ENCODE measurements around the gene CDH22.

CDH22 gene

DNA sequence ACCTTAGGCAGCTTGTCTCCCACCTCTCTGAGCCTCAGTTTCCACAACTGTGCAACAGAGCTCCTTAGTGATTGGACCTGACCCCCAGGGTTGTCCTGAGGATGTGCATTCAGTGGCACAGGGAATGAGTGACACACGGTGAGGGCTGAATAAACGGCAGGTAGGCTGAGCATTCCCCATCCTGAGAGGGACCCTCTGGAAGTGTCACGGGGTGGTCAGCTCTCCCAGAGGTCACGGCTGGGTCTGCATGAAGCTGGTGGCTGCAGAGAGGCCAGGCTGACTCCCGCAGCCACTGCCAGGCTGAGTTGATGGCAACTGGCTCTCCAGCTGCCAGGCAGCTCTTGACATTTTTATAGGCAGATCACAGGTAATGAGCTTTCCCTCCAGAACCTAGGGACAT, 147.6 kb downstream of the CDH22 start:
- no peak for ATAC-seq

DNA sequence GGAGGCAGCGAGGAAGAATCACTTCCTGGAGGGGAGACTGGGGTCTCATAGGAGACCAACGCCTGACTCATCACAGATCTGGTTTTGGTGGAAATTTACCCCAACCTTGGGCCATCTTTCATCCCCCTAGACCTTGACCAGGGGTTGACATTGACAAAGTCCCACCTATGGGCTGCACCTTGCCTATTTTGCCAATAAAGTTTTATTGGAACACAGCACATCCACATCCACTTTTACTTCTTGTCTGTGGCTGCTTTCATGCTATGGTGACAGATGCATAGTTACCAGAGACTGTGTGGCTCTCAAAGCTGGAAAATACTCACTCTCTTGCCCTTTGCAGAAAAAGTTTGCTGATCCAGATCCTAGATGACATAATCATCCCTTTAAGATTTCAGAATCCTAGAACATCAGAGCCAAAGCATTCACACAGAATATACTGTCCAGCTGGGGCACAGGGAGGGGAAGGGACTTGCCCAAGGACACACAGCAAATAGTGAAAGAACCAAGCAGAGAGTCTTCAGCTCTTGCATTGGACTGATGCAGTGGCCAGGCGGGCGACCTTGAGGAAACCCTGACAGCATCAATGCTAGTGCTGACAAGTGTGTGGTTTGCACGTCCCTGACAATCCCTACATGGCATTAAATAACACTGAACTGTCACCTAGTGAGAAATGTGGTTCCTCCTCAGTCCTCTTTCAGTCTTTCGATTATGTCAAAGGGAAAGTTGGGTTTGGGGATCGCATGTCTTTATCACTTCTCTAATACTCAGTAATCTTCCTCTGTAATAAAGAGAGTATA, 149.0 kb downstream of the CDH22 start:
- no peak for ATAC-seq

DNA sequence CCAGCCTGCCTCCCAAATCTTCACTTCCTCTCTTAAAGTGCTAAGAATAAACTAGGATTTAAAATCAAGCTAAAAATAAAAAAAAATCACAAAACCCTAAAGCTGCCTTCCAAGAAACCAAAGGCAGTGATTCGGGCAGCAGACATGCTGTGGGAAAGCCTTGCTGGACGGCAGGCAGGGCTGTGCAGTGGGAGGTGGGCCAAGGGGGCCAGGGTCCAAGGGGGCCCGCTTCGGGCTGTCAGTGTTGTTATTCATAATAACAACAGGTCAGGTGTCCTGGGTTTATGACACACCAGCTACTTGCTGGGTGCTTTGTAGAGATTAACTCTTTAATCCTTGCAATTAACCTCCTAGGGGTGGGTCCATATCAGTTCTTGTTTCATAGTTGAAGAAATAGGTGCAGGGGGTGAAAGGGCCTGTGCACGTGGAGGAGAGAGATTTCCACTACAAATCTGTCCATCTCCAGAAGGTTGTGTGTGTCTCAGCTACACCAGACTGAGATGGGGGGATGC, 149.8 kb downstream of the CDH22 start:
- ATAC-seq: no peak

DNA sequence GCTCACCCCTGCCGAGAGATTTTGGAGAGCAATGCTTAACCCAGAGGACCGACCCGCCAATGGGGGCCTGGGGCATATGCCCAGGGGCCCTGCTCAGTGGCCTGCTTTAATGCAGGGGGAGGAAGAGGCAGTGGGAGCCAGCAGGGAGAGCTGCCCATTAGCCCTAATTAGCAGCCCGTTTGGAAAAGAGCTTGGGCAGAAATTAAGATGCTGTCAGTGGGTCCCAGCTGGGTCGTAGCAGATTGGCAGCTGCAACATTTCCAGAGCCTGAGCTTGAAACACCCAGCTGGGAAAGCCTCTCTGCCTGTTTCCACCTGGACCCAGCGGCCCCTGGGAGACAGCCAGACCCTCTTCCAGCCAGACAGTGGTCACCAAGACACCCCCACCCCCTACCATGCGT, 150.7 kb downstream of the CDH22 start:
- ATAC-seq: no peak

DNA sequence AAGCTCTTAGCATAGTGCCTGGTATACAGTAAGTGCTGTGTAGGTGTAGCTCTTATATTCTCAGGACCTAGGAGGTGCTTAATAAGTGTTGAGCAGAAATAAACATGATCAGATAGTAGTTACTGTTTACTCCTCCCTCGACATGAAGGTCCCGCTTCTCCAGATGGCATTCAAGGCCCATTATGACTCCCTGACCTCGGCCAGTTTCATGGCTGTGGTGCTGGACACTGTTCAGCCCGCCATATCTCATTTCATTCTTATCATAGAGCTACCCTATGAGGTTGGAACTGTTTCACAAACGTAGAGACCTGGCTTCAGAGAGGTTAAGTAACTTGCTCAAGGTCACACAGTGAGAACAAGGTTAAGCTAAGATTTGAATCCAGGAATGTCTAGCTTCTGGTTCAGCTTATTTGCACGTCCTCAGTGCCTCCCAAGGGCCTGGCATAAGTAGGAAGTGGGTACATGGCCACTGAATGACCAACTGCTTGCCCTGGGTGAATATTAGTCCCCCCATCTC, 151.2 kb downstream of the CDH22 start:
- ATAC-seq: no peak

DNA sequence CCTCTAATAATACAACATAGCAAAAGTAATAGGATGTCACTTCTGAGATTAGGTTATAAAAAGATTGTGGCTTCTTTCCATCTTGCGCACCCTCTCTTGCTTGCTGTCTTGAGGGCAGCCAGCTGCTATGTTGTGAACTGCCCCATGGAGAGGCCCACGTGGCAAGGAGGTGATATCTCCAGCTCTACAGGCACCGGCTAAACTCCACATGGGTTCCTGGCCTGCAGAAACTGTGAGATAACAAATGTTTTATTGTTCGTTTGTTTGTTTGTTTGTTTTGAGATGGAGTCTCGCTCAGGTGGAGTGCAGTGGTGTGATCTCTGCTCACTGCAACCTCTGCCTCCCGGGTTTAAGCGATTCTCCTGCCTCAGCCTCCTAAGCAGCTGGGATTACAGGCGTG, 152.2 kb downstream of the CDH22 start:
- ATAC-seq: no peak

DNA sequence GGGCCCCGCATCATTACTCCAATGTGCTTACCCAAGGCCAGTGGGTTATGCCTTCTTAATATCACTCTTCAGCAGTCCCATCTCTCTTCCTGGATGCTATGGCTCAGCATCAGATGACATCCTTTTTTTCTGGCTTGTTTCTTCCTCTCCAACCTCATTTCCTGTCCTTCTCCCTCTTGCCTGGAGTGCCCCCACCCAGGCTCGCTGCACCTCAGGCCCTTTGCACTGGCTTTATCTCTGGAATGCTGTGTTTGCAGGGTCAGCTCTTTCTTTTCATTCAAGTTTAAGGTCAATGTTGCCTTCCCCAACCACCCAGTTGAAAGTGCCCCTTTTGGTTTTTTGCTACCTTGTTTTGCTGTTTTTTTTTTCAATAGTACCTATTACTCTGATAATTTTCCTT, 153.5 kb downstream of the CDH22 start:
- no peak for ATAC-seq

DNA sequence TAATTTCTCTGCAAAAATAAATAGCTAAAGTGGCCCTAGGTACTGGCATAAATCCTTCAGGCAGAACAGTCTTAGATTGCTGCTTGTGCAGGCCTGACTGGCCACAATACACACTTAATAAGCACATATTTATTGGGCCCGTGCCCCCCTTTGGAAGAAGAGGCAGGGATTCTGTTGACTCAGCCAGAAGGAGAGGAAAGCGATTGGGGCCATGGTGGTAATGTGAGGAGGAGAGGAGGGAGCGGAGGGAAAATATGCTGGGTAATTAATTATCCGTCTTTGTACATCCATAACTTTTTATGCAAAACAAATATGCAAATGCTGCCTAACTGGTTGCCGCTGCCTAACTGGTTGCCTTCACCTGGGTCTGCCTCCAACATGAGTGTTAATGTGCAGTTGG, 154.0 kb downstream of the CDH22 start:
- ATAC-seq: no peak

DNA sequence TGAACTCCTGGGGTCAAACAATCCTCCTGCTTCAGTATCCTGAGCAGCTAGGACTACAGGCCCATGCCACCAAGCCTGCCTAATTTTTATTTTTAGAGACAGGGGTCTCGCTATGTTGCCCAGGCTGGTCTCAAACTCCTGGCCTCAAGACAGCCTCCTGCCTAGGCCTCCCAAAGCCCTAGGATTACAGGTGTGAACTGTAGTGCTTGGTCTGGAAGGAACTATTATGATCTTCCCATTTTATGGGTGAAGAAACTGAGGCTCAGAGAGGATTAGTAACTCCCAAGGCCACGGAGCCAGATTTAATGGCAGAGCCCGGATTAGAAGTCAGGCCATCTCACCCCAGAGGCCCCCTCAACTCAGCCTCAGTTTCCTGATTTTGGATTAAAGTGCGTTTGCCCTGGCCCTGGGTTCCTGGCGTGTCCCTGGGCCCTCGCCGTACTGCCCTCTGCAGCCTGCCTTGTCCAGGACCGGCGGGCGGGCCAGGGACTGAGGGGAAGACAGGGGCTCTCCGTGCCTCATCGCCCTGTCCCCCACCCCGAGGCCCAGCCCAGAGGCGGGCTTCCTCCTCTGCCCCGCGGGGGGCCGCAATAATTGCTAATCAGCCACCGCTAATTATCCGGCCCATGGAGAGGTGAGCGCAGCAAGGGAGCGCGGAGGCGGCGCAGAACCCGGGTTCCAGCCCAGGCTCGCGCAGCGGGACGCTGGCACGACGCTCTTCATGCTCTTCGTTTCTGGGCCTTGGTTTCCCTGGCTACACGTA, 155.3 kb downstream of the CDH22 start:
- no peak for ATAC-seq

DNA sequence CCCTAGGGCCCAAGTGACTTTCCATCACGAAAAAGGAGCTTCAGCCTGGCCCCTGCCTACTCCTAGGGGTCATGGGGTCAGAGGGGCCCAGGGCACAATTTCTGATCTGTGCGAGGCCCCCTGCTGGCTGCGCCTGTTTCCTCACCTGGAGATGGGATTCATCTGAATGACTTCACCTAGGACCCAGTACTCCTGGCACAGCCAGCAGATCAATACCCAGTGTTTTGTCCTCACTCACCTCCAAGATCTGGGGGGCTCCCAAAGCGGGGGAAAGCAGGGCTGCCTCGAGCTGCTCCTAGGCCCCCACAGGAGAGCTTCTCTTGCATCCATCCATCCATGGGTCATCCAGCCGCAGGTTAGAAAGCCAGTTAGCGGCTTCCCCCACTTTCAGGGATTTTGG, 156.4 kb downstream of the CDH22 start:
- ATAC-seq: no peak

DNA sequence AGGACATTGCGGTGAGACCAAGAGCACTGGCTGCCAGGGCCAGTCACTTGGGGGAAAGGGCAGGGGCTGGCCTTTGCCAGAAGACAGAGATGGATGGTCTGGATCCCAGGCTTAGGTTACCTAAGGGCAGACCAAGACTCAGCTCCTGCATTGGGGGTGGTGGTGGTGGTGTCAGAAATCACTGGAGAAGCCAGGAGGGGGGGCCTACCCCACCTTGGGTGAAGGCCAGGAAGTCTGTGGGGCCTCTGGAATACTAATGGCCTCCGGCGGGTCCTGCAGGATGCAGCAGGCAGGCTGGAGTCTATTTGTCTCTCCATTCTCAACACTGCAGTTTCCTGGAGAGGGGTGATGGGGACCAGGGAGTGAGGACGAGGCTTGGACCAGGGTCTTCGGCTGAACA, 157.4 kb downstream of the CDH22 start:
- ATAC-seq: no peak

DNA sequence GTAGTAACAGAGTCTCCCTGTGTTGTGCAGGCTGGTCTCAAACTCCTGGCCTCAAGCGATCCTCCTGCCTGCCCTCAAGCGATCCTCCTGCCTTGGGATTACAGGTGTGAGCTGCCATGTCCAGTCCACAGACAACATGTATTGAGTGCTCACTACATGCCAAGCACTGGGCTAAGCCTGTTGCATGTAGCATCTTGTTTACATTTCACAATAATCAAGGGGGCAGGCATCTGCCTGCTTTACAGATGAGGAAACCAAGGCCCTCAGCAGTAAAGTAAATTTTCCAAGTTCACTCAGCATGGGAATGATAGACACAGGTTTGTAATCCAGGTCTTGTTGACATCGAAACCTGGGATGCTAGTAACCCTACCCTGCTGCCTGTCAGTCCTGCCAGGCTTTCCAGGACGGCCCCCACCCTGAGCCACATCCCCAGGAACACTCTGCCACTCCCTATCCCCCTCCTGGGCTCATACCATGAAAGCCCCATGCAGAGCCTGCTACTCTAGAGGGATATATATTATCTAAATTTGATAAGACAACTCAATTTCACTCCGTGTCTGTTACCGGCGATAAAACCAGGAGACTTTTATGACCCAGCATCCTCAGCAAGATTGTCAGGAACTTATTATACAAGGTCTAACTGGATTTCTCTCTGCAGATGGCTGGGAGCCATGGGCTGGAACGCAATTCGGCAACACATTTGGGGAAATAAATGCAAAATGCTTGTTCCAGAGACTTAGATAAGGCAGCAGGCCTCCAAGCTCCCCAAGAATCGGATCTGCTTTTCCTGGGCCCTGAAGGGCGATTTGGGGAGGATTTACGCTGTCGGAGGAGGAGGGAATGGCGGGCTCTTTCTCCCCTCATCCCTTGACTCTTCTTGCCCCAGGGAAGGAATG, 159.7 kb downstream of the CDH22 start:
- ATAC-seq: no peak

DNA sequence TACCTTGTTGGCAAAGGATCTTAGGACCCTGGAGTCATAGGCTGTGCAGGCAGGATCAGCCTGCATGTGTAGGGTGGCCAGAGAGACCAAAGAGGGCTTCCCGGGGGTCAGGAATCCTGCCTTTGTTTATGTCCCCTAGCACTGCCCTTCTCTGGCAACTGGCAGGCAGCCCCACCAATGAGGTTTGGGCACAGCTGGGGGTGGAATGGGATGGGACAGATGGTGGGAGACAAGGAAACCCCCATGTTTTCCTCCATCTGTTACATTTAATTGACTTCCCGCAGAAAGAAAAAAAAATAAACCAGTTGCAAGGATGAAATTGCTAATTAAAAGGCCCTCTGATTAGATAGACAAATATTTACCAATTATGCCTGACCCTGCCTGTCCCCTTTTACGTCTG, 162.6 kb downstream of the CDH22 start:
- ATAC-seq: no peak

DNA sequence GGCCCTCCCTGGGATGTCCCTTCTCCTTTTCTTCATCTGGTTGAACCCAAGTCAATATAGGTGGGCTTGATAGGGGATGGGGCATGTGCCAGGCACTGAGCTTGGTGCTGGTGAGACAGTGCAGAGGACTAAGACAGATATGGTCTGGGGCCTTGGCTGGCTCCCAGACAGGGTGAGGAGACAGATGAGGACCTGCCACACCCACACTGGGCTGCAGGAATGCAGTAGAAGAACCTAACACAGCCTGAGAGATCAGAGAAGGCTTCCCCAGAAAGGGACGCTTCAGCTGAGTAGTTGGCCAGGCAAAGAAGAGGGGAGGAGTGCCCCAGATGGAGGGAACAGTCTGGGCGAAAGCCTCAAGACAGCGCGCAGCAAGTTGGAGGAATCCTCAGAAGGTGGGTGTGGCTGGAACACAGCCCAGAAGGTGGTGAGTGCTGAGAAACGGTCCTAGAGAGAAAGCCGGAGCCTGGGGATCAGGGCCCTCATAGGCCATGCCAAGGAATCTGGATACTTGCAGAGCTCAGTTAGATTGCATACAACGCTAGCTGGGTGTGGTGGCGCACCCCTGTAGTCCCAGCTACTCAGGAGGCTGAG, 163.8 kb downstream of the CDH22 start:
- no peak for ATAC-seq

DNA sequence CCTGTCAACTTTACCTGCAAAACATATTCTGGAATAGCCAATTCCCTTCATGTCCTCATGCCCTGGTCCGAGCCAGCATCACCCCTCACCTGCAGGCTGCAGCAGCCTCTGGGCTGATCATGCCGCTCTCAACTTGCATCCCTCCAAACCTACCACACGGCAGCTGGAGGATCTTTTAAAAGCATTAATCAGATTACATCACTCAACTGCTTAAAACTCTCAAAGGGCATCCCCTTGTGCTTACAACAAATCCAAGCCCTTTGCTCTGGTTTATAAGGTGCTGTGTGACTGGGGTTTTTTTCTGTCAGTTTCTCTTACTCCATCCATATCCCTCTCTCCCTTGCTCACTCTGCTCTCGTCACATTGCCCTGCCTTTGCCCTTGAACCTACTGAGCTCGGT, 166.2 kb downstream of the CDH22 start:
- ATAC-seq: no peak

DNA sequence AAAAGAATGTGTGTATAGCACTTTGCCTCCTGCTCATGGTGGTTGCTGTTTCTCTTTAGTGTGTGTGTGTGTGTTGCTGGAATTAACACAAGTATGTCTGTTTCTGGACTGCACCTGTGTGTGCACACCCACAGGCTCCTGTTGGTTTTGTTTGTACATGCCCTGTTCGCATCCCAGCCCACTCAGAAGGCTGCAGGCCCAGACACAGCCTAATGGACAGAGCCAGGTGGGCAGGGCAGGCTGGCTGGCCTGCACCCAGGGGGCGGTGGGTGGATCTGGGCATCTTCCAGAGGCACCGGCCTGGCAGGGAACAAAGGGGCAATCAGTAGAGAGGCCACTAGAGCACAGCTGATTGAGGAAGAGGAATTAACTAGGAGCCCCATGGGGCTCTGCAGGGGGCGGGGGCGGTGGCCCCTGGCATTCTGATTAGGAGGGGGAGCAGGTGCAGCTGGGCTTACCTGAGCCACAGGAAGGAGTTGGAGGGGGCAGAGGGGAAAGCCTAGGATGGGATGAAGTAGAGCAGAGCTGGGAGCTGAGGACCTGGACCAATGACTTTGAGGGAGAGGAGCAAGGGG, 168.3 kb downstream of the CDH22 start:
- no peak for ATAC-seq

DNA sequence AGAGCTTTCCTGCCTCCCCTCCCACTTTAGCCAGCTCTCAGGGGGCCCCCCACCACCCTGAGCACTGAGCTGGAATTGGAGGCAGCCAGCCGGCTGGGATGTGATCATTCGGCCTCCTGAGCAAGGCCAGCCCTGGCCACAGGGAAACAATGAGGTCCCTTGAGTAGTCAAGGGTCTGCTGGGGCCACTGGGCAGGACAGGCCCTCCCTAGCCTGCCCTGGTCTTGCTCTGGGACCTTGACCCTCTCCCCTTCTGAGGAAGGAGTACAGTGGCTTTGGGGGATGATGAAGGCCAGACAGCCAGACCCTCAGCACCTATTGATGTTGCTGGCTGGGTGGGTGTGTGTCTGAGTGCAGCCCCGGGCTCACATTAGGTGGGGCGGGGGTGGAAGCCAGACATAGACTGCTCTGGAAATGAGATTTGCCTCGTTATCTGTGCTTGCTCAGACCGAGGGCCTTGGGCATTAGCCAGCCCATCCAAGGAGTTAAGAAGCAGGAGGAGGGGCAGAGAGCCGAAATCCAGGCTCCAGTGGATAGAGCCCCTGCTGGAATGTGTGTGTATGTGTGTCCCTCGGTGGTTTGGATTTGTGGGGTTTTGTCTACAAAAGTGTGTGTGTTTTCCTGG, 168.9 kb downstream of the CDH22 start:
- no peak for ATAC-seq

DNA sequence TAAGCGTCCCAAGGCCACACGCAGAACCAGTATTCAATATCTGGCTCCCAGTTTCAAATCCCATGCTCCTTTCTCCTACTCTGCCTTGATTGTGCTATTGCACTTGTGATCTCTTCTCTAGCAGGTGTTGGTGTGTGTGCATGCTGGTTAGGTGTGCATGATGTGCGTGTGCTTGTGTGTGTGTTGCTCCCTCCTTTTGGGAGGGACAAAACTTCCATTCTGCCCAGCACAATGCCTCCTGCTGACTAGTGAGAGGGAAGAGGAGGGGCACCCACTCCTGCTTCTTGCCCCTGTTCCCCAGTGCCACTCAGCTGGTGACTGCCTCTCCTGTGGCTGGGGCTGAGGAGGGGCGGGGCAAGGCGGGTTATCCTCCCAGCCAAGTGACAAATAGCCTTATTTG, 170.5 kb downstream of the CDH22 start:
- ATAC-seq: no peak

DNA sequence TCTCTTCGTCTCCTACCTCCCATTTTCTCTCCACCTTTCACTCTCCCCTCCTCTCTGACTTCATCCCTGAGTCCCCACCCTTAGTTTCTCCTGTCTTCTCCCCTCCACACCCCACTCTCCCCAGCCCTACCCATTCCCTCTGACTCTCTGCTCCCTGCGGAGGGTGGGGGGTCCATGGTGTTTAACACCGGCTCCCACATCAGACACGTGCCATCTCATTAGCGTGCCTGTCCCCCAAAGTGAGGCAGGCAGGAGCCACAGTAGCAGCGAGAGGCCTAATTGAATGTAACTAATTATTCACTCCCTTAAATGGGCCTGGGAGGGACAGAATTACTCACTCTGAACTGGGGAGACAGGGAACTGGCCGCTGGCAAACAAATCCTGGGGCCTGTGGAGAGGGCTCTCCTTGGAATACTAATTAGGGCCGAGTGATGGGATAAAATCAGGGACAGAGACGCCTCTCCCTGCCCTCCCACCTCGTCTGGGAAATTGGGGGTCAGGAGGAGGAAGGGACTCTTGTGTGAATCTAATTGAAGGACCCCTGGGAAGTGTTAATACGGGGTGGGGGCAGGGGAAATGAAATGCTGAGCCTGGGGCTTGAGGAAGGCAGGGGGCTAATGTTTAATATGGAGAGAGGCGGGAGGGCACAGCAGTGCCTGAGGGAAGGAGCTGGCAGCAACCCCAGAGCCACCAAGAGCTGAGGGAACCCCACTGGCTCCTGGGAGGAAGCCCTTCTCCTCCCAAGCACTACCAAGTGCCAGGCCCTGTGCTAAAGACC, 172.3 kb downstream of the CDH22 start:
- ATAC-seq: no peak

DNA sequence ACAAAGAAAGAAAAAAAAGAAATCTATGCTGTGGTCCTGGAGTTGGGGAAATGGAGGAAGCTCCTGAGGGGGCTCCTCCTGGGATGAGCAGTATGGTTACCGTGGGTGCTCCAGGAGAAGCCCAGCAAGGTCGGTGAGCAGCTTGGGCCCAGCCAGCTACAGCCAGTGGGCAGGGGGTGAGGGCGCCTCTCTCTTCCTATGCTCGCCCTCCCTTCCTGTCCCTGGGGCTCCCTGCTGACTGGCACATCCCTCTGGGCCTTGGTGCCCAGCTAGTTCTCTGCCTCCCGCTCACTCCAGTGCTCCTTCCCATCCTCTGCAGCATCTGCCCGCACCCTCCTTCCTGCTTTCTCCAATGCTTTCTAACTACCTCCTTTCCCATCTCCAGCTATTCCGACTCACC, 173.6 kb downstream of the CDH22 start:
- ATAC-seq: no peak
